ENCODE measurements around the gene DNAJC18.
"Not testable (repeated sequence)": the region's sequence is repeated elsewhere in the genome, so short reads cannot be mapped to it uniquely, and the experiment has no call there.

Gene DNAJC18

DNA sequence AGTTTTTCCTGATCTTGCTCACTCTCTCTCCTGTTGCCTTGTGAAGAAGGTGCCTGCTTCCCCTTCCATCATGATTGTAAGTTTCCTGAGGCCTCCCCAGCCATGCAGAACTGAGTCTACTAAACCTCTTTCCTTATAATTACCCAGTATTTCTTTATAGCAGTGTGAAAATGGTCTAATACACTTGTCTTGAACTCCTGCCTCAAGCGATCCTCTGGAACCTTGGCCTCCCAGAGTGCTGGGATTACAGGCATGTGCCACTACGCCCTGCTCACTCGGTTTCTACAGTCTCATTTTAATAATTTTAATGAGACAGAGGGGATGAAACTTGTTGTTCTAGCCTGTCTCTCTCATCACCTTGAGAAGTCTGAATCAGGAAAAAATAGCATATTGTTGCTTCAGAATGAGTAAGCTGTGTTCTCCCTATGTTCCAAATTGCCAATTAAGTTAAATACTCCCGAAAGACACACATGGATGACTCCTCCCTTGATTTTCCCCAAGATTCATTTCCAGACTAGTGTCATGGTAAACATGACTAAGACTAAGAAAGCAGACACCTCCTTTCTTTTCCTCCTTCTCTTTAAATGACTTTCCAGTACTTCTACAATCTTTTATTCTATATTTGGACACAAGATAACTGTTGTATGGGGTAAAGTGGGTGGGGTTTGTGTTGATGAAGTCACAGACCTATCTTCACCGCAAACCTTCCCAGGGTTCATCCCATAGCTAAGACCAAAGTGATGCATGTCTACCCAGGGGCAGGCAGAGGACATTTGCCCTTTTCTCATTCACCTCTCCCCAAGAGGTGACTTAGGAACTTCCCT, 7.8 kb upstream of the DNAJC18 start:
- no peak overlapping the region for H3K9ac ChIP-seq (ENCODE audit: low read depth, low read length)
- no peaks in the 10 kb centered on the region for H3K36me3 ChIP-seq (ENCODE audit: insufficient read depth, low read length)
- H3K27ac ChIP-seq (ENCODE audit: low read depth, low read length) = no peak overlapping the region
- H3K27me3 ChIP-seq (ENCODE audit: insufficient read depth, low read length) = no peaks in the 10 kb centered on the region
- no peak overlapping the region for H3K4me3 ChIP-seq (ENCODE audit: low read length)
- 93% methylated on average over 5 of the region's 5 CpGs for WGBS
- H3K9me3 ChIP-seq (ENCODE audit: insufficient read depth, low read depth, low read length) = no peaks in the 10 kb centered on the region
- no peaks in the 10 kb centered on the region; the same call in 1 of the 2 replicates for H3K4me1 ChIP-seq (ENCODE audit: insufficient read depth, low read length)

DNA sequence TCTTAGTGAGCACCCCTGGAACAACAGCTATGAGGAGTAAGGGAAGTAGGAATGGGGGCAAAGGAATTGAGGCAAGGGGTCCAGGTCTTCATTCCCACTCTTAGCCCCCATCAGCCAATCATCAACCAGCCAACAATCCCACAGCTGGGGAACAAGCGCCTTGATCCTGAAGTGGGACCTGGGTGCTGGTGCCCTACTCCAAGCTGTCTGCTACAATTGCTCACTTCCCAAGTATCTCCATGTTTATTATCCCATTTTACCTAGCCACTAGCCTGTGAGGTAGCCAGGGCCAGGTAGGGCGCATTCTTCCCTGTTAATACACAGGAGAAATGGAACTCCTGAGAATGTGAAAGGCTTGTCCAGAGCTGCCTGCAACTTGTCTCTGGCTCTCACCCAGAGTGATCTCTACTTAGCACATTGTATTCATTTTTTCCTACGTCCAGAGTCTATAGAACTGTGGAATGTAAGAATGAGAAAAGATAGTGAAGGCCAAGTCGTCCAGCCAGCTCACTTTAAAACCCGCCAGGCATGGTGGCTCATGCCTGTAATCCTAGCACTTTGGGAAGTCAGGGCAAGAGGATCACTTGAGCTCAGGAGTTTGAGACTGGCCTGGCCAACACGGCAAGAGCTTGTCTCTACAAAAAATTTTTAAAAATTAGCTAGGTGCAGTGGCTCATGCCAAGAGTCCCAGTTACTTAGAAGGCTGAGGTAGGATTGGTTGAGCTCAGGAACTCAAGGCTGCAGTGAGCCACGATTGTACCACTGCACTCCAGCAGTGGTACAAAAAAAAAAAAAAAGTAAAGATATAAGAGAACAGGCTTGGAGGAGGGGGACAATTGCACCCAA, 6.2 kb upstream of the DNAJC18 start:
- Histone ChIP-seq H3K4me3 (ENCODE audit: low read length) (no peak overlapping the region), H3K36me3 (ENCODE audit: insufficient read depth, low read length) (no peaks in the 10 kb centered on the region), H3K9me3 (ENCODE audit: insufficient read depth, low read depth, low read length) (no peaks in the 10 kb centered on the region), H3K27ac (ENCODE audit: low read depth, low read length) (no peak overlapping the region), H3K9ac (ENCODE audit: low read depth, low read length) (no peak overlapping the region), H3K27me3 (ENCODE audit: insufficient read depth, low read length) (no peaks in the 10 kb centered on the region), H3K4me1 (ENCODE audit: insufficient read depth, low read length) (no peaks in the 10 kb centered on the region; the same call in 1 of the 2 replicates)
- WGBS = 78% methylated on average over 7 of the region's 7 CpGs

DNA sequence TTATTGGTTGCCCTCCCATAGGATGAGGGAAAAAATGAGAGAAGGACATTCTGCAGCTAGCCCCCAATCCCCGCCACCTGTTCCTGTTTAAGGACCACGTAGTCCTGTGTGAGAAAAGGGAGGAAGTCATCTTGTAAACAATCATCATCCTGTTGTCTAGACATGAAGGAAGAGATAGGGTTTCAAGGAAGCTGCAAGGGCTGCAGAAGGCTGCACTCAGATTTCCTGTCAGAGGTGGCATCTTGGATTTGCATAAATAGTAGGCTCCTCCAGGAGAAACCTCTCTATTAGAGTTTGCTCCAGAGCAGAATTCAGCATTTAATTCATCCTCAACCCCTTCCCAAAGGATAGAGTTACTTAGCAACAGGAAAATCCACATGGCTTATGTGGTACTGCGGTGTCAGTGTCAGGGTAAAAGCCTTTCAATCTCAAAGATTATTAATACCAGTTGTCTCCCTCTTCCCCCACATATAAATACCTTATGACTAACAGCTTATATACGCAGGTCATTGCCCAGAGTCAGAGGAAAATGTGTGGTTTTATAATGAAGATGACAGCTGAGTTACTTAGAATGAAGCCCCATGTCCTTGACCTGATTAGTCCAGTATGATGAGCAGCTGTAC, 4.6 kb upstream of the DNAJC18 start:
- no peak overlapping the region for H3K27ac ChIP-seq (ENCODE audit: low read depth, low read length)
- no peaks in the 10 kb centered on the region for H3K9me3 ChIP-seq (ENCODE audit: insufficient read depth, low read depth, low read length)
- WGBS = 77% methylated on average over 4 of the region's 4 CpGs
- no peaks in the 10 kb centered on the region; the same call in 1 of the 2 replicates for H3K4me1 ChIP-seq (ENCODE audit: insufficient read depth, low read length)
- H3K27me3 ChIP-seq (ENCODE audit: insufficient read depth, low read length) = no peaks in the 10 kb centered on the region
- no peaks in the 10 kb centered on the region for H3K36me3 ChIP-seq (ENCODE audit: insufficient read depth, low read length)
- H3K9ac ChIP-seq (ENCODE audit: low read depth, low read length) = no peak overlapping the region
- H3K4me3 ChIP-seq (ENCODE audit: low read length) = no peak overlapping the region

DNA sequence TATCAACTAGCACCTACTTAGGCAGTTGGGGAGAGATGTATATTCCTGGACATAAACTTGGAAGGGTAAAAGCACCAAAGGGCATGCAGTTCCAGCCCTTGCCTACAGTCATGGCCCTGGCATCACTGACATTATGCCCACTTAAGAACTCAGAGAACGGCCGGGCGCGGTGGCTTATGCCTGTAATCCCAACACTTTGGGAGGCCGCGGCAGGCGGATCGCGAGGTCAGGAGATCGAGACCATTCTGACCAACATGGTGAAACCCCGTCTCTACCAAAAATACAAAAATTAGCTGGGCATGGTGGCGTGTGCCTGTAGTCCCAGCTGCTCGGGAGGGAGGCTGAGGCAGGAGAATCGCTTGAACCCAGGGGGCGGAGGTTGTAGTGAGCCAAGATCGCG, 1.1 kb upstream of the DNAJC18 start:
- H3K4me3 ChIP-seq (ENCODE audit: low read length); H3K4me1 ChIP-seq (ENCODE audit: insufficient read depth, low read length); H3K27ac ChIP-seq (ENCODE audit: low read depth, low read length); H3K9me3 ChIP-seq (ENCODE audit: insufficient read depth, low read depth, low read length); H3K27me3 ChIP-seq (ENCODE audit: insufficient read depth, low read length); H3K9ac ChIP-seq (ENCODE audit: low read depth, low read length): not testable (repeated sequence)
- H3K36me3 ChIP-seq (ENCODE audit: insufficient read depth, low read length) = peaks cover 15% of the 10 kb centered on the region
- 98% methylated on average over 17 of the region's 17 CpGs for WGBS

DNA sequence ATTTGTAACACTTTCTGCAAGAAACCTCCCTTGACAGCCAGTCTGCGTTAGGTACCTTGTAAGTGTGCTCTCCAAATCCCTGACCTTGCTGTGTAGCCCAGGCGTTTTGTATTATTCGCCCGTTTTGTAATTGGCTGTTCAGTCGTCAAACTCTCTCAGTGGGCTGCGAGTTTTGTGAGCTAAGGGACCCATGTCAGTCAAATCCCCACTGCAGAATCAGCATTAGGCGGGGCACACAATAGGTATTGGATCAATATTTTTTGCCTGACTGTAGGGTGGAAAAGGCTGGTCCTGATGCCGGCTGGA, 665 bp downstream of the DNAJC18 start:
- WGBS = 40% methylated on average over 8 of the region's 8 CpGs
- H3K4me1 ChIP-seq (ENCODE audit: insufficient read depth, low read length) = peaks cover 3% of the 10 kb centered on the region
- no peaks in the 10 kb centered on the region for H3K27me3 ChIP-seq (ENCODE audit: insufficient read depth, low read length)
- H3K9ac ChIP-seq (ENCODE audit: low read depth, low read length) = 0 out of 2 replicates have a peak overlapping the region, but pooled peaks have one; percentile 7
- no peaks in the 10 kb centered on the region for H3K9me3 ChIP-seq (ENCODE audit: insufficient read depth, low read depth, low read length)
- peak overlapping the region; percentile 85 for H3K4me3 ChIP-seq (ENCODE audit: low read length)
- no peak overlapping the region for H3K27ac ChIP-seq (ENCODE audit: low read depth, low read length)
- H3K36me3 ChIP-seq (ENCODE audit: insufficient read depth, low read length) = peaks cover 30% of the 10 kb centered on the region

DNA sequence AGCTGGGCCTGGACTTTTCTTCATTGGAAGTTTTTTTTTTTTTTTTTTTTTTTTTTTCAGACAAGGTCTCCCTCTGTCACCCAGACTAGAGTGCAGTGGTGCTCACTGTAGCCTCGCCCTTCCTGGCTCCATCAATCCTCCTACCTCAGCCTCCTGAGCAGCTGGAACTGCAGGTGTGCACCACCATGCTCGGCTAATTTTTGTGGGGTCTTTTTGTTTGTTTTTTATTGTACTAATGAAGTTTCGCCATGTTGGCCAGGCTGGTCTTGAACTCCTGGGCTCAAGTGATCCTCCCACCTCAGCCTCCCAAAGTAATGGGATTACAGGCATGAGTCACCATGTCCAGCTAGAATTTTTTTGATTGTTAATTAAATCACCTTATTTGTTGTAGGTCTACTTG, 3.6 kb downstream of the DNAJC18 start:
- Histone ChIP-seq H3K36me3 (ENCODE audit: insufficient read depth, low read length) (peaks cover 44% of the 10 kb centered on the region), H3K27ac (ENCODE audit: low read depth, low read length) (no peak overlapping the region), H3K27me3 (ENCODE audit: insufficient read depth, low read length) (no peaks in the 10 kb centered on the region), H3K9ac (ENCODE audit: low read depth, low read length) (no peak overlapping the region), H3K9me3 (ENCODE audit: insufficient read depth, low read depth, low read length) (no peaks in the 10 kb centered on the region), H3K4me1 (ENCODE audit: insufficient read depth, low read length) (peaks cover 3% of the 10 kb centered on the region), H3K4me3 (ENCODE audit: low read length) (no peak overlapping the region)
- 93% methylated on average over 2 of the region's 3 CpGs for WGBS

DNA sequence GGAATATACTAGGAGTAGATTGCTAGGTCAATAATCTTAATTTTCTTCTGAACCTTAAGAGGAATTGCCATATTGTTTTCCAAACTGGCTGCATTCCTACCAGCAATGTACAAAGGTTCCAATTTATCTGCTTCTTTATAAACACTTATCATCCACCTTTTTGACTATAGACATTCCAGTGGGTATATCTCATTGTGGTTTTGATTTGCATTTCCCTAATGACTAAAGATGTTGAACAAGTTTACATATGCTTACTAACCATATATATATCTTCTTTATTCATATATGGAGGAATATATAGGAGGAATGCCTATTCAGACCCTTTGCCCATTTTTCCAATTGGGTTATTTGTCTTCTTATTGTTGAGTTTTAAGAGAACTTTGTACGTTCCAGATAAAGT, 7.6 kb downstream of the DNAJC18 start:
- no peaks in the 10 kb centered on the region for H3K27me3 ChIP-seq (ENCODE audit: insufficient read depth, low read length)
- H3K9me3 ChIP-seq (ENCODE audit: insufficient read depth, low read depth, low read length) = no peaks in the 10 kb centered on the region
- H3K4me1 ChIP-seq (ENCODE audit: insufficient read depth, low read length) = no peaks in the 10 kb centered on the region
- peaks cover 61% of the 10 kb centered on the region for H3K36me3 ChIP-seq (ENCODE audit: insufficient read depth, low read length)
- no peak overlapping the region for H3K9ac ChIP-seq (ENCODE audit: low read depth, low read length)
- no CpG with 5 or more reads among the region's 1 CpG for WGBS
- no peak overlapping the region for H3K27ac ChIP-seq (ENCODE audit: low read depth, low read length)
- no peak overlapping the region for H3K4me3 ChIP-seq (ENCODE audit: low read length)

DNA sequence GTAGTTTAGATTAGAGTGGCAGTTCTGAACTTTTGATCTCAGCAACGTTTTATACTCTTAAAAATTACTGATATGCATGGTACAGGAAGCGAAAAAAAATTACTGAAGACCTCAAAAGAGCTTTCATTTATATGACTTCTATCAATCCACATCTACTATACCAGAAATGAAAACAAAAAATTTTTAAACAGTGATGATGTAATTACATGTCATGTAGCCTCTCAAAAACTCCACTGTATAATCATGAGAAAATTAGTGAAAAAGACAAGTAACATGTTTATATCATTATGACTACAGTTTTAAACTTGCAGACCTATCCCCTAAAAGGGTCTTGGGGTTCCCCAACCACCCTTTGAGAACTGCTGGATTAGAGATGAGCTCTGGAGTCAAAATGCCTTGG, 9.3 kb downstream of the DNAJC18 start:
- Histone ChIP-seq H3K27me3 (ENCODE audit: insufficient read depth, low read length) (no peaks in the 10 kb centered on the region), H3K36me3 (ENCODE audit: insufficient read depth, low read length) (peaks cover 63% of the 10 kb centered on the region), H3K4me1 (ENCODE audit: insufficient read depth, low read length) (no peaks in the 10 kb centered on the region), H3K4me3 (ENCODE audit: low read length) (no peak overlapping the region), H3K9ac (ENCODE audit: low read depth, low read length) (no peak overlapping the region), H3K27ac (ENCODE audit: low read depth, low read length) (no peak overlapping the region), H3K9me3 (ENCODE audit: insufficient read depth, low read depth, low read length) (no peaks in the 10 kb centered on the region)
- no CpG with 5 or more reads among the region's 2 CpGs for WGBS

DNA sequence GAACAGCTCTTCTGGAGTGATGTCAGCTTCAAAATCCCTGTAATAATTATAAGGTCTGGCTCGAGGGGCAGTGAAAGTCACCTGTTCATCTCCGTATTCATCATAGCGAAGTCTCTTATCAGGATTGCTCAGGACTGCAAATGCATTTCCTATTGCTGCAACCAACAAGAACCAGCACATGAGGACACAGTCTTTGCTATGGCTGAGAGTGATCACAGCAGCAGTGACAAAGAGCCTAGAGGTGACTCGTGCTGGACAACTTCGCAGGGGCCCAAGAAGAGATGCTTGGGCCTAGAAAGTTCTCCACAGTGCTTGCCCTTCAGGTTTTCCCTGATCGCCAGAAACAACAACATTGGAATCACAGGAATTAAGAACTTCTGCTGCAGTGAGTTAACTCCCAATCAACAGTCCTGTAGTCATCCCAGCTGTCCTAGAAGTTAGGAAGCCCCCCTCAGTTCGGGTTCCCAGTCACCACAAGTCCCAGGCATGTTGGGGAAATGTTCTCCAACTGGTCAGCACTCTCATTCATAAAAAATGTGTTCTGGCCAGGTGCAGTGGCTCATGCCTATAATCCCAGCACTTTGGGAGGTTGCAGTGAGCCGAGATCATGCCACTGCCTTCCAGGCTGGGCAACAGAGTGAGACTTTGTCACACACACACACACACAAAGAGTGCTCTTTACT, 13.0 kb downstream of the DNAJC18 start:
- Histone ChIP-seq H3K9me3 (ENCODE audit: insufficient read depth, low read depth, low read length) (no peaks in the 10 kb centered on the region), H3K4me3 (ENCODE audit: low read length) (no peak overlapping the region), H3K9ac (ENCODE audit: low read depth, low read length) (no peak overlapping the region), H3K4me1 (ENCODE audit: insufficient read depth, low read length) (no peaks in the 10 kb centered on the region), H3K27ac (ENCODE audit: low read depth, low read length) (no peak overlapping the region), H3K36me3 (ENCODE audit: insufficient read depth, low read length) (peaks cover 62% of the 10 kb centered on the region), H3K27me3 (ENCODE audit: insufficient read depth, low read length) (no peaks in the 10 kb centered on the region)
- whole genome bisulfite sequencing = 93% methylated on average over 8 of the region's 8 CpGs

DNA sequence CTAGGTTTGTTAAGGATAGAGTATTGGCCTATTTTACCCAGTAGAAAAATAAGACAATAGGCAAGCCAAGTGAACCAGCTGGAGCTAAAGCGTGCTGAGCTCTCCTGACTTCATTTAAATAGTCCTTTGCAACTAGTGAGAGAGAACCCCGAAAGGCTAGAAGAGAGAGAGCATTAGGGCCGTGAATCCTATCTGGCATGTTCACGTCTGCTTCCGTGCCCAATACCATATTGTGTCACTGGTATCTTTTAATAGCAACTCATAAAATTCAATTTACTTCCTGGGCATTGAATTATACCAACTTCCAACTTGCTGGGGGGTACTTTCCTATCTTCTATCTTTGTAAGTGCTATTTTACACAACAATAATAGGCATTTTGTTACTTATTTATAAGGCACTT, 13.8 kb downstream of the DNAJC18 start:
- peaks cover 62% of the 10 kb centered on the region for H3K36me3 ChIP-seq (ENCODE audit: insufficient read depth, low read length)
- no peaks in the 10 kb centered on the region; the same call in 1 of the 2 replicates for H3K4me1 ChIP-seq (ENCODE audit: insufficient read depth, low read length)
- no peak overlapping the region for H3K27ac ChIP-seq (ENCODE audit: low read depth, low read length)
- 93% methylated on average over 5 of the region's 5 CpGs for WGBS
- no peaks in the 10 kb centered on the region; the same call in 1 of the 2 replicates for H3K27me3 ChIP-seq (ENCODE audit: insufficient read depth, low read length)
- H3K9ac ChIP-seq (ENCODE audit: low read depth, low read length) = no peak overlapping the region
- no peak overlapping the region for H3K4me3 ChIP-seq (ENCODE audit: low read length)
- no peaks in the 10 kb centered on the region for H3K9me3 ChIP-seq (ENCODE audit: insufficient read depth, low read depth, low read length)
